Tibial nerve (tissue), 4 donors: ENCODE measurements around the gene BLVRA.

Experiments
- EP300 ChIP-seq, 2 donors: sonication (generic); formaldehyde crosslinking; IDR thresholded peaks; one replicate each; pipeline ENCODE4 v1.6.1; 2017; ENCODE audit warnings: antibody characterized with exemption in 2 of 2, mild to moderate bottlenecking in 1 of 2
- POLR2A ChIP-seq, 2 donors: fragments of 450-650 bp; IDR thresholded peaks; one replicate each; pipeline ENCODE4 v1.6.1; 2017; ENCODE audit warnings: antibody characterized with exemption in 2 of 2, mild to moderate bottlenecking in 2 of 2, moderate library complexity in 2 of 2
- TF ChIP-seq, protein P1 (sequence below), 5 experiments: fragments of 200-600 bp in 3 of 5; fragments of 450-650 bp in 2 of 5; sonication (generic) in 3 of 5; IDR thresholded peaks; one replicate each; pipeline ENCODE4 v1.5.1; 2016 to 2019; ENCODE audit warnings: antibody characterized with exemption in 5 of 5, mild to moderate bottlenecking in 3 of 5, moderate library complexity in 2 of 5

DNA sequence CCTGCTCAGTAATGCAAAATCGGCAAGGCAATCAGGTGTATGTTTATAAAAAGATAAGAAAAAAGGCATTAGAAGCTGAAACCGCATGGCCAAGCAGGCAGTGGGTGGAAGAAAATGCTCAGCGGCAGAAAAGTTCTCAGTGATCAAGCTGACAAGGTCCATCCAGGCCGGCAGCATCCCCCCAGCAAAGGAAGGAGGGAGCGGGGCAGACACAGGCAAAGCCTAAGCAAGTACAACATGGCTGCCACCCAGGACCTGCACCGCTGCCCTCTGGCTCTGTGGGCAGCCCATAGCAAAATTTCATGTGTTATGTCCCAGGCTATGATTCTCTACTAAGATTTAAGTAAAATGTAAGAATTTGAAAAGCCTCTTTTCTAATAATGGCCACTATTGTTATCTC lies 65.5 kb downstream of the BLVRA start:
- TF ChIP-seq, protein P1, sequence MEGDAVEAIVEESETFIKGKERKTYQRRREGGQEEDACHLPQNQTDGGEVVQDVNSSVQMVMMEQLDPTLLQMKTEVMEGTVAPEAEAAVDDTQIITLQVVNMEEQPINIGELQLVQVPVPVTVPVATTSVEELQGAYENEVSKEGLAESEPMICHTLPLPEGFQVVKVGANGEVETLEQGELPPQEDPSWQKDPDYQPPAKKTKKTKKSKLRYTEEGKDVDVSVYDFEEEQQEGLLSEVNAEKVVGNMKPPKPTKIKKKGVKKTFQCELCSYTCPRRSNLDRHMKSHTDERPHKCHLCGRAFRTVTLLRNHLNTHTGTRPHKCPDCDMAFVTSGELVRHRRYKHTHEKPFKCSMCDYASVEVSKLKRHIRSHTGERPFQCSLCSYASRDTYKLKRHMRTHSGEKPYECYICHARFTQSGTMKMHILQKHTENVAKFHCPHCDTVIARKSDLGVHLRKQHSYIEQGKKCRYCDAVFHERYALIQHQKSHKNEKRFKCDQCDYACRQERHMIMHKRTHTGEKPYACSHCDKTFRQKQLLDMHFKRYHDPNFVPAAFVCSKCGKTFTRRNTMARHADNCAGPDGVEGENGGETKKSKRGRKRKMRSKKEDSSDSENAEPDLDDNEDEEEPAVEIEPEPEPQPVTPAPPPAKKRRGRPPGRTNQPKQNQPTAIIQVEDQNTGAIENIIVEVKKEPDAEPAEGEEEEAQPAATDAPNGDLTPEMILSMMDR (IDR thresholded peaks at IDR 0.05), result no peak
- TF ChIP-seq EP300 (IDR thresholded peaks at IDR 0.05), result no peak
- TF ChIP-seq POLR2A (IDR thresholded peaks at IDR 0.05), result no peak
